Upper lobe of right lung (tissue), 1 donor: ENCODE data around the gene TULP3. TPM values are rescaled to one million over a fixed set of nuclear protein-coding genes. Genes with fewer than 3 reads are reported as not detected.

Experiments used
- ATAC-seq: fragments of 200-7000 bp; cut with Tn5 transposase; one replicate; pipeline ENCODE4 v1.9.1; 2020; ENCODE audit warnings: mild to moderate bottlenecking, moderate library complexity
- DNase-seq: peaks from one replicate; pipeline ENCODE4 v3.0.0-alpha.2; 2020
- H3K27ac ChIP-seq: fragments of 200-600 bp; one replicate; pipeline ENCODE4 v1.8.0; 2022
- H3K27me3 ChIP-seq: fragments of 200-600 bp; one replicate; pipeline ENCODE4 v1.8.0; 2022; ENCODE audit warnings: mild to moderate bottlenecking
- H3K36me3 ChIP-seq: fragments of 200-600 bp; one replicate; pipeline ENCODE4 v1.8.0; 2022
- H3K4me1 ChIP-seq: fragments of 200-600 bp; one replicate; pipeline ENCODE4 v1.8.0; 2022
- H3K4me3 ChIP-seq: fragments of 200-600 bp; one replicate; pipeline ENCODE4 v1.8.0; 2022; ENCODE audit warnings: mild to moderate bottlenecking
- H3K9me3 ChIP-seq: fragments of 200-600 bp; one replicate; pipeline ENCODE4 v1.8.0; 2022
- CTCF ChIP-seq: fragments of 200-600 bp; IDR thresholded peaks from one replicate; pipeline ENCODE4 v1.8.0; 2022; ENCODE audit warnings: antibody characterized with exemption
- intact Hi-C: fragments of 100-400 bp; cut with DNase I; formaldehyde crosslinking; loops from one replicate; pipeline ENCODE4 v1.11.0; 2022
- total RNA-seq: library from RNA; stranded (reverse); fragmentation: NEBNext Ultra II Directional; extraction: Animal tissue kit (Norgen Biotek cat#: 25700); gene quantifications from one replicate; pipeline ENCODE4 v1.2.1, GENCODE V29; 2021
- donor health status: DM: no; HTN: yes; CAD: no; lungs with severe emphysema.

TULP3 gene
- total RNA-seq, 1 donor from 2014 or later: 16.3 TPM

GRCh38 chr12:2967651-2968050 is 77.0 kb downstream of the TULP3 start:
- Histone ChIP-seq H3K27me3 (no peaks in the 10 kb centered on the region), H3K4me1 (peaks cover 4% of the 10 kb centered on the region), H3K36me3 (no peaks in the 10 kb centered on the region), H3K27ac (no peak overlapping the region), H3K9me3 (no peaks in the 10 kb centered on the region), H3K4me3 (no peak overlapping the region)
- intact Hi-C loops: no loop called here
- TF ChIP-seq CTCF: no peak
- no peak for DNase-seq
- ATAC-seq: no peak

GRCh38 chr12:2970744-2971143 is 80.1 kb downstream of the TULP3 start:
- DNase-seq (no peak), ATAC-seq (peak; percentile 75)
- Histone ChIP-seq H3K4me1 (no peaks in the 10 kb centered on the region), H3K27ac (no peak overlapping the region), H3K4me3 (no peak overlapping the region), H3K27me3 (no peaks in the 10 kb centered on the region), H3K9me3 (no peaks in the 10 kb centered on the region), H3K36me3 (no peaks in the 10 kb centered on the region)
- intact Hi-C loops: no loop called here
- TF ChIP-seq CTCF: no peak

- ATAC-seq: no peak
- no peak overlapping the region for H3K4me3 ChIP-seq
- H3K27ac ChIP-seq: no peak overlapping the region
- no peaks in the 10 kb centered on the region for H3K27me3 ChIP-seq
- H3K9me3 ChIP-seq: no peaks in the 10 kb centered on the region
- intact Hi-C loops: no loop called here
- H3K36me3 ChIP-seq: no peaks in the 10 kb centered on the region
- no peak for TF ChIP-seq CTCF
- DNase-seq: no peak
- no peaks in the 10 kb centered on the region for H3K4me1 ChIP-seq
These were observed 82.9 kb downstream of the TULP3 start for GRCh38 chr12:2973566-2973965.

GRCh38 chr12:2974560-2974971 is 83.9 kb downstream of the TULP3 start:
- Histone ChIP-seq H3K27ac (no peak overlapping the region), H3K4me1 (no peaks in the 10 kb centered on the region), H3K36me3 (no peaks in the 10 kb centered on the region), H3K27me3 (no peaks in the 10 kb centered on the region), H3K9me3 (no peaks in the 10 kb centered on the region), H3K4me3 (no peak overlapping the region)
- ATAC-seq: peak; percentile 54
- intact Hi-C loops: no loop called here
- TF ChIP-seq CTCF: no peak
- DNase-seq: no peak

- H3K27ac ChIP-seq: no peak overlapping the region
- no peaks in the 10 kb centered on the region for H3K4me1 ChIP-seq
- no peaks in the 10 kb centered on the region for H3K36me3 ChIP-seq
- intact Hi-C loops: no loop called here
- no peaks in the 10 kb centered on the region for H3K27me3 ChIP-seq
- no peaks in the 10 kb centered on the region for H3K9me3 ChIP-seq
- no peak overlapping the region for H3K4me3 ChIP-seq
- no peak for TF ChIP-seq CTCF
- ATAC-seq (no peak), DNase-seq (no peak)
These were observed 85.9 kb downstream of the TULP3 start for GRCh38 chr12:2976581-2976996.

GRCh38 chr12:2977776-2978175 is 87.1 kb downstream of the TULP3 start:
- Histone ChIP-seq H3K4me3 (no peak overlapping the region), H3K9me3 (no peaks in the 10 kb centered on the region), H3K36me3 (no peaks in the 10 kb centered on the region), H3K27me3 (no peaks in the 10 kb centered on the region), H3K4me1 (no peaks in the 10 kb centered on the region), H3K27ac (no peak overlapping the region)
- TF ChIP-seq CTCF: no peak
- DNase-seq (no peak), ATAC-seq (no peak)
- intact Hi-C loops: no loop called here
